VCaP (cell line): ENCODE measurements around the gene HSPB3.

Source experiments
- H3K27ac ChIP-seq: fragments of 450-650 bp; 2 replicates; pipeline ENCODE4 v1.5.1; 2017
- CTCF ChIP-seq: fragments of 450-650 bp; conservative IDR thresholded peaks from 2 replicates; pipeline ENCODE4 v1.5.1; 2017; ENCODE audit warnings: mild to moderate bottlenecking, moderate library complexity

The HSPB3 gene

GRCh38 chr5:54492178-54492577, 36.7 kb downstream of the HSPB3 start:
- no peak overlapping the region for H3K27ac ChIP-seq
- no peak for TF ChIP-seq CTCF

GRCh38 chr5:54495027-54495426, 39.5 kb downstream of the HSPB3 start:
- H3K27ac ChIP-seq: no peak overlapping the region
- TF ChIP-seq CTCF: no peak
